Endothelial cell (in vitro differentiated cells): ENCODE data around the gene TNIP2. TPM values are rescaled to one million over a fixed set of nuclear protein-coding genes. Genes with fewer than 3 reads are reported as not detected.
A peak's percentile ranks its signal among the peaks of the same experiment; 100 is the strongest.

ENCODE experiments used
- DNase-seq: peaks from one replicate; pipeline ENCODE4 v3.0.0; 2021; ENCODE audit warnings: low spot score
- H3K27ac Mint-ChIP-seq: one replicate; pipeline ENCODE4 v1.8.0; 2021; ENCODE audit warnings: mixed read lengths, inconsistent platforms; ENCODE audit not compliant: unreplicated experiment
- H3K27me3 Mint-ChIP-seq: one replicate; pipeline ENCODE4 v1.8.0; 2021; ENCODE audit warnings: mild to moderate bottlenecking, moderate library complexity, mixed read lengths, inconsistent platforms; ENCODE audit not compliant: unreplicated experiment
- H3K36me3 Mint-ChIP-seq: one replicate; pipeline ENCODE4 v1.8.0; 2021; ENCODE audit warnings: mild to moderate bottlenecking, low read depth, mixed read lengths, inconsistent platforms; ENCODE audit not compliant: unreplicated experiment
- H3K4me1 Mint-ChIP-seq: one replicate; pipeline ENCODE4 v1.8.0; 2021; ENCODE audit warnings: mild to moderate bottlenecking, mixed read lengths, inconsistent platforms; ENCODE audit not compliant: unreplicated experiment
- H3K4me3 Mint-ChIP-seq: one replicate; pipeline ENCODE4 v1.8.0; 2021; ENCODE audit warnings: mild to moderate bottlenecking, mixed read lengths, inconsistent platforms; ENCODE audit not compliant: unreplicated experiment
- H3K9me3 Mint-ChIP-seq: one replicate; pipeline ENCODE4 v1.8.0; 2021; ENCODE audit warnings: mixed read lengths, inconsistent platforms; ENCODE audit not compliant: unreplicated experiment
- CTCF ChIP-seq: fragments of 200-600 bp; sonication (generic); IDR thresholded peaks from one replicate; pipeline ENCODE4 v1.5.0; 2021; ENCODE audit warnings: antibody characterized with exemption; ENCODE audit not compliant: unreplicated experiment
- total RNA-seq: library from RNA; stranded (reverse); fragmentation: NEBNext Ultra II Directional; extraction: Animal tissue kit (Norgen Biotek cat#: 25700); gene quantifications from one replicate; pipeline ENCODE4 v1.2.1, GENCODE V29; 2021; ENCODE audit not compliant: unreplicated experiment

Gene TNIP2
- total RNA-seq, 1 donor from 2014 or later: 29.3 TPM

GRCh38 chr4:2744576-2745270, 11.4 kb downstream of the TNIP2 start:
- no peak overlapping the region for H3K4me3 Mint-ChIP-seq
- no peak overlapping the region for H3K27ac Mint-ChIP-seq
- no peaks in the 10 kb centered on the region for H3K9me3 Mint-ChIP-seq
- no peak for DNase-seq
- no peak for TF ChIP-seq CTCF
- peaks cover 7% of the 10 kb centered on the region for H3K4me1 Mint-ChIP-seq
- H3K36me3 Mint-ChIP-seq: peaks cover 28% of the 10 kb centered on the region
- H3K27me3 Mint-ChIP-seq: peaks cover 11% of the 10 kb centered on the region

- H3K36me3 Mint-ChIP-seq: peaks cover 28% of the 10 kb centered on the region
- no peaks in the 10 kb centered on the region for H3K9me3 Mint-ChIP-seq
- peaks cover 11% of the 10 kb centered on the region for H3K27me3 Mint-ChIP-seq
- no peak for TF ChIP-seq CTCF
- H3K27ac Mint-ChIP-seq: no peak overlapping the region
- no peak for DNase-seq
- H3K4me1 Mint-ChIP-seq: peaks cover 7% of the 10 kb centered on the region
- peak overlapping the region; percentile 21 for H3K4me3 Mint-ChIP-seq
Observed at GRCh38 chr4:2743518-2744445, 12.4 kb downstream of the TNIP2 start.

- no peak for TF ChIP-seq CTCF
- Mint-ChIP-seq H3K9me3 (no peaks in the 10 kb centered on the region), H3K27me3 (peaks cover 14% of the 10 kb centered on the region), H3K4me3 (no peak overlapping the region), H3K27ac (no peak overlapping the region), H3K36me3 (peaks cover 34% of the 10 kb centered on the region), H3K4me1 (peaks cover 7% of the 10 kb centered on the region)
- no peak for DNase-seq
Observed at GRCh38 chr4:2742823-2743517, 13.2 kb downstream of the TNIP2 start.

DNA sequence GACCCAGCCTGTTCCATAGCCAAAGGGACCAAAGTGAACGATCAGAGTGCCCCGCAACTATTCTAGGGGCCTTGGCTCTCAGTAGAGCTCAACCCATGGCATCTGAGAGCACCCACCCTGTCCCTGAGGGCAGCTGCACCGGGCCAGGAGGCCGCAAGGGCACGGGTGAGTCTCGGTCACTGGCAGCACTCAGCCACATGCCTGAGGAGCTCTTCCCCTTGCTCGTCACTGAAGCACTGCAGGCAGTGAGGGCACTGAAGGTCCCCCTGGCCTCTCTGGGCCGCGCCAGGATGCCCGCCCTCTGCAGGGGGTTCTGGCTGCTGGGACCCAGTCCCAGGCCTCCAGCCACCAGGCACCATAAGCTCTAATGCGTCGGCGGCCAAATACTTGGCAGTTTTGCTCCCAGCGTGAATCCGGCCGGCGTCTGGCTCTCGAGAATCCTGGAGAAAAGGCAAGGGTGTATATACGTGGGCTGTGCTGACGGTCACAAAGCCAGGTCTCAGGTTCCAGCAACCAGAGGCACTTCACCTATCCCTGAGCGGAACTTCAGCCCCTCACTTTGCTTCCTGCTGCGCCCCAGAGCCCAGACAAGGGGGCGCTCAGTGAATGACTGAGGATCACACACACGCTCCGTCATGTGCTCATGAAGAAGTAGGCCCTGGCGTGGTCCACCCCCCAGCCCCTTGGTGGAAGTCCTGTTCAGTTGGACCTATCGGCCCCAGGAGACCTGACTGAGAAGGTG, 13.9 kb downstream of the TNIP2 start:
- Mint-ChIP-seq H3K9me3 (no peaks in the 10 kb centered on the region), H3K27ac (no peak overlapping the region), H3K36me3 (peaks cover 28% of the 10 kb centered on the region), H3K4me1 (peaks cover 4% of the 10 kb centered on the region), H3K4me3 (no peak overlapping the region), H3K27me3 (peaks cover 9% of the 10 kb centered on the region)
- DNase-seq: no peak
- TF ChIP-seq CTCF: no peak
